Gastroesophageal sphincter (tissue), 4 donors: ENCODE measurements around the gene SCRN2. TPM values are rescaled to one million over a fixed set of nuclear protein-coding genes. Genes with fewer than 3 reads are reported as not detected.

Experiments
- ATAC-seq: fragments of 150-250 bp; one replicate; pipeline ENCODE4 v1.9.1; 2016; ENCODE audit warnings: mild to moderate bottlenecking, moderate library complexity
- H3K27ac ChIP-seq, 4 donors: fragments of 200-600 bp; sonication (generic) in 3 of 4; 1 replicate in 3 of 4; 2 replicates in 1 of 4; pipeline ENCODE4 v1.5.1; 2016 to 2019
- H3K27me3 ChIP-seq: fragments of 200-600 bp; sonication (generic); one replicate; pipeline ENCODE4 v1.5.1; 2019
- H3K36me3 ChIP-seq, 2 donors: fragments of 200-600 bp; sonication (generic); one replicate each; pipeline ENCODE4 v1.5.1; 2019; ENCODE audit warnings: control low read depth in 1 of 2
- H3K4me1 ChIP-seq, 3 donors: fragments of 200-600 bp; sonication (generic); 1 replicate in 2 of 3; 2 replicates in 1 of 3; pipeline ENCODE4 v1.5.1; 2016 to 2019; ENCODE audit warnings: control low read depth in 2 of 3
- H3K4me3 ChIP-seq, 2 donors: fragments of 200-600 bp; sonication (generic); one replicate each; pipeline ENCODE4 v1.5.1; 2019; ENCODE audit warnings: mild to moderate bottlenecking in 1 of 2, moderate library complexity in 1 of 2
- H3K9me3 ChIP-seq, 3 donors: fragments of 200-600 bp; sonication (generic); one replicate each; pipeline ENCODE4 v1.5.1; 2017 to 2019; ENCODE audit warnings: control low read depth in 2 of 3
- EP300 ChIP-seq: sonication (generic); formaldehyde crosslinking; IDR thresholded peaks from one replicate; pipeline ENCODE4 v1.6.1; 2017; ENCODE audit warnings: antibody characterized with exemption, mild to moderate bottlenecking
- POLR2A ChIP-seq, 2 donors: fragments of 450-650 bp; IDR thresholded peaks; one replicate each; pipeline ENCODE4 v1.6.1; 2017; ENCODE audit warnings: antibody characterized with exemption in 2 of 2, mild to moderate bottlenecking in 2 of 2, moderate library complexity in 1 of 2
- POLR2AphosphoS5 ChIP-seq: sonication (generic); formaldehyde crosslinking; IDR thresholded peaks from one replicate; pipeline ENCODE4 v1.6.1; 2017; ENCODE audit warnings: antibody characterized with exemption
- WGBS, 2 donors: methylation state at CpG; one replicate each; pipeline ENCODE4 v1.1.5; 2018; ENCODE audit warnings: low coverage in 1 of 2; 5-methylcytosine and 5-hydroxymethylcytosine counted together
- total RNA-seq, 4 donors: library from RNA; depleted of rRNA; stranded (reverse); fragments of >200 nt; gene quantifications; one replicate each; pipeline ENCODE4 v1.1.0, GENCODE V29; 2016
- TF ChIP-seq, protein P1 (sequence below), 4 experiments: fragments of 200-600 bp in 2 of 4; fragments of 450-650 bp in 2 of 4; sonication (generic) in 1 of 4; IDR thresholded peaks; one replicate each; pipeline ENCODE4 v1.5.1; 2017 to 2019; ENCODE audit warnings: antibody characterized with exemption in 4 of 4, mild to moderate bottlenecking in 2 of 4, moderate library complexity in 2 of 4

SCRN2 gene
- total RNA-seq, 4 donors from 2014 or later = 17.4 to 28.9 (median 21.8) TPM

DNA sequence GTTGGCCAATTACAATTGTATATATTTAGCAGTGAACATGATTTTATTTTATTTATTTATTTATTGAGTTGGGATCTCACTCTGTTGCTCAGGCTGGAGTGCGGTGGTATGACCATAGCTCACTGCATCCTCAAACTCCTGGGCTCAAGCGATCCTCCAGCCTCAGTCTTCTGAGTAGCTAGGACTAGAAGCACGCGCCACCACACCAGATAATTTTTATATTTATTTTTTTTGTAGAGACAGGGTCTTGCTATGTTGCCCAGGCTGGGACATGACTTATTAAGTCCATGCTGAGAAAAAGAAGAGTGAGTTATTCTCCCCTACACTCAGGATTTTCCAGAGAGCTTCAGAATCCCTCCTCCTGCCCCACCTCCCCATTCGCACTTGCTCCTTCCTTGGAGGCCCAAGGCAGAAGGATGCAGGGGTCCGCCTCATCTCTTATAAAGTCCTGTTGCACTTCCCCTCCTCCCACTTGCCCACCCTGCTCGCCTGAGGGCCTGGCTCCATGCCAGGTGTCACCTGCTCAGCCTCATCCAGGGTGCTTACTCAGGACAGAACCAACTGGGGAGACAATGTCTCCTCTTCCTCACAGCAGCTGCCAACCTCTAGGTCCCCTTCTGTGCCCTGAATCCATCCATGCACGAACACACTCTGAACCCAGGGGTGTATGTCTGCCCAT is 38.8 kb upstream of the SCRN2 start:
- H3K4me1 ChIP-seq = no peaks in the 10 kb centered on the region
- H3K4me3 ChIP-seq = no peak overlapping the region
- H3K36me3 ChIP-seq = no peaks in the 10 kb centered on the region
- TF ChIP-seq EP300 (no peak), POLR2AphosphoS5 (no peak), POLR2A (IDR thresholded peaks at IDR 0.05) (no peak)
- TF ChIP-seq, protein P1, sequence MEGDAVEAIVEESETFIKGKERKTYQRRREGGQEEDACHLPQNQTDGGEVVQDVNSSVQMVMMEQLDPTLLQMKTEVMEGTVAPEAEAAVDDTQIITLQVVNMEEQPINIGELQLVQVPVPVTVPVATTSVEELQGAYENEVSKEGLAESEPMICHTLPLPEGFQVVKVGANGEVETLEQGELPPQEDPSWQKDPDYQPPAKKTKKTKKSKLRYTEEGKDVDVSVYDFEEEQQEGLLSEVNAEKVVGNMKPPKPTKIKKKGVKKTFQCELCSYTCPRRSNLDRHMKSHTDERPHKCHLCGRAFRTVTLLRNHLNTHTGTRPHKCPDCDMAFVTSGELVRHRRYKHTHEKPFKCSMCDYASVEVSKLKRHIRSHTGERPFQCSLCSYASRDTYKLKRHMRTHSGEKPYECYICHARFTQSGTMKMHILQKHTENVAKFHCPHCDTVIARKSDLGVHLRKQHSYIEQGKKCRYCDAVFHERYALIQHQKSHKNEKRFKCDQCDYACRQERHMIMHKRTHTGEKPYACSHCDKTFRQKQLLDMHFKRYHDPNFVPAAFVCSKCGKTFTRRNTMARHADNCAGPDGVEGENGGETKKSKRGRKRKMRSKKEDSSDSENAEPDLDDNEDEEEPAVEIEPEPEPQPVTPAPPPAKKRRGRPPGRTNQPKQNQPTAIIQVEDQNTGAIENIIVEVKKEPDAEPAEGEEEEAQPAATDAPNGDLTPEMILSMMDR (IDR thresholded peaks at IDR 0.05) = no peak
- ATAC-seq = no peak
- H3K27ac ChIP-seq = no peak overlapping the region
- H3K27me3 ChIP-seq = peaks cover 67% of the 10 kb centered on the region
- H3K9me3 ChIP-seq = no peaks in the 10 kb centered on the region
- 72 to 86% methylated on average over 3 to 7 of the region's 8 CpGs for WGBS, 2 donors

DNA sequence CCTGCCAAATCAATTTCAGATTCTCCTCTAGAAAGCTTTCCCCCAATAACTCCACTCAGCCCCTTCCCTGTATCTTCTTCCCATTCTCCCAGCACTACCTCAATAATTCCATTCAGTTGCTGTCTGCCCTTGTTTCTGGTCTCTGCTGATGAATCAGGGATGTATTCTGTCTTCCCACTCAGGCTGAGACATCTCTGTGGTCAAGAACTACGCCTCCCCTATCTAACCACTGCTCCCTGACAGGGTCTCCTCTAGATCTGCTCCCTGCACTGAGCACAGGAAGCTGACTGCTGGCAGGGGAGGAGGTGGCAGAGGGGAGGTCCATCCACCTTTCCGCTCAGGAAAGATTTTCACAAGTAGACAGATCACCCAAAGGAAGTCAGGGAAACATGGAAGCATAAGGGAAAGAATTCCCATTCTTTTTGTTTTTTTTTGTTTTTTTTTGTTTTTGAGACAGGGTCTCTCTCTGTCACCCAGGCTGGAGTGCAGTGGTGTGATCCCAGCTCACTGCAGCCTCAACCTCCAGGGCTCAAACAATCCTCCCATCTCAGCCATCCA is 38.0 kb upstream of the SCRN2 start:
- H3K4me3 ChIP-seq = no peak overlapping the region
- ATAC-seq = no peak
- H3K36me3 ChIP-seq = no peaks in the 10 kb centered on the region
- H3K27ac ChIP-seq = no peak overlapping the region
- H3K4me1 ChIP-seq = no peaks in the 10 kb centered on the region
- H3K9me3 ChIP-seq = no peaks in the 10 kb centered on the region
- H3K27me3 ChIP-seq = peaks cover 68% of the 10 kb centered on the region
- 51% methylated on average over 2 of the region's 2 CpGs; no CpG with 5 or more reads in 1 of the 2 donors for WGBS, 2 donors
- TF ChIP-seq POLR2AphosphoS5 (no peak), POLR2A (IDR thresholded peaks at IDR 0.05) (no peak), EP300 (no peak)
- TF ChIP-seq, protein P1 (IDR thresholded peaks at IDR 0.05) = no peak

DNA sequence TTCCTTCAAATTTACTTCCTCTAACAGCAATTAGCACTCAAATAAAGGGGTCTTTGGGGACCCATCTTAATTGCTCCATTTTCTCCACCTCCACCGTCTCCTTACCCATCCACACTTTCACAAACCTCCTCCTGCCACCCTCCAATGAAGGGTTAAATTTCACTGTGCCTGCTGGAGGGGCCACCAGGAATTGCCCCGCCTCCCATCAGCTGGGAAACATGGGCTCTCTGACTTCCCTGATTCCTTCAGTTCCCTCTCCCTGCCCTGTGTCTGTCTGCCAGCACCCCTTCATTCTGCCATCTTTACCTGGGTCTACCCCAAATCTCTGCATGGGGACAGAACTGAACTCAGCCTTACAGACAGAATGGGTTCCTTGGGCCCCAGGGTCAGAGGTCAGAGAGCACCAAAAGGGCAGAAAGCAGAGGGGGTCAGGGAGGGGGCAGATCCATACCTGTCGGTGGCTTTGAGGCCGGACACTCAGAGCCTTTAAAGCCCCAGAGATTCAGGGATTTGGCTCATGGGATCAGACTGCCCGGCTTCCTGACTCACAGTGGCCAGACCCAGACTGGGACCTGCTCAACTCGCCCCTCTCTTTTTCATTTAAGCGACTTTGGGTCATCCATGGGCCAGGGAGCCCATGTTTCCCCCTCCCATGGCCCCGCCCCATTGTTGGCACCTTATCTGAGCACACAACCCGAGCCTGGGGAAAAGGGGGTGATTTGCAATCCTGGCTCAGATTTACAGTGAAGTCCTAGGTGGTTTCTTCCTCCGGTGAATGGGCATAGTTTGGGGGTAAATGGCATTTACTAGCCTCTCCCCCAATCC is 37.3 kb upstream of the SCRN2 start:
- no peak for ATAC-seq
- H3K36me3 ChIP-seq = no peaks in the 10 kb centered on the region
- no peak for TF ChIP-seq POLR2A (IDR thresholded peaks at IDR 0.05)
- TF ChIP-seq POLR2AphosphoS5 = no peak
- TF ChIP-seq EP300 = no peak
- TF ChIP-seq, protein P1 (IDR thresholded peaks at IDR 0.05) = no peak
- WGBS, 2 donors = 36 to 50% methylated on average over 5 to 6 of the region's 10 CpGs
- H3K4me3 ChIP-seq = no peak overlapping the region
- no peak overlapping the region for H3K27ac ChIP-seq
- no peaks in the 10 kb centered on the region for H3K4me1 ChIP-seq
- no peaks in the 10 kb centered on the region for H3K9me3 ChIP-seq
- H3K27me3 ChIP-seq = peaks cover 68% of the 10 kb centered on the region

DNA sequence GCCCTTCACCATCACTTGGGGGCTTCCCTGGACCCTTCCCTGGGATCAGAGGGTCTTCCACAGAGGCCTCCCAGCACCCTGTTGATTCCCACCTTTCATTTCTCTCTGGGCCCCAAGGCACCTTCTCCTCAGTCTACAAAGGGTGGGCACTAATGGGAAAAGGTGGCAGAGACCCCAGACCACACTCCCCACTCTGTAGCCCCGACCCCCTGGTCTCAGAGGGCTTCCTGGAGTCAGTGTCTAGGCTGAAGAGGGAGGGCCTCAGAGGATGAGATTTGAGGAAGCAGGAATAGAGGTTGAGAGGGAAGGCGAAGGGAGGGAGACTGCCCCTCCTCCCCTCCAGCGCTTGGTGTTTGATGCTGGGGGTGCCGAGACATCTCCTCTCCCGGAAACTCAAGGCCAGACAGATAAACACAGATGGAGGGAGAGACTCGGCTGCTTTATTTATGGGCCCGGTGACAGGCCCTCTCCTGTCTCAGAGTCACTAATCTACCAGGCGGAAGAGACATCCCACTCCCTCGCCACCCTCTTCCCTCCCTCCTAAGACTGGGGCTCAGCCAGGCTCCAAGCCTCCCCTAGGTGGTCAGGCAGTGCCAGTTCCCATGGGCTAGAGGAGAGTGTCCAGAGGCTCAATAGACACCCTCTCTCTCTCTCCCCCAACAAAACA is 36.4 kb upstream of the SCRN2 start:
- Histone ChIP-seq H3K4me3 (no peak overlapping the region), H3K4me1 (peaks cover 0 to 3% (median 0%) of the 10 kb centered on the region in 3 donors), H3K36me3 (no peaks in the 10 kb centered on the region), H3K27me3 (peaks cover 77% of the 10 kb centered on the region), H3K9me3 (no peaks in the 10 kb centered on the region), H3K27ac (no peak overlapping the region)
- TF ChIP-seq POLR2A (IDR thresholded peaks at IDR 0.05) = no peak
- no peak for TF ChIP-seq POLR2AphosphoS5
- TF ChIP-seq, protein P1 (IDR thresholded peaks at IDR 0.05) = no peak
- TF ChIP-seq EP300 = no peak
- 30 to 70% methylated on average over 2 to 8 of the region's 9 CpGs for WGBS, 2 donors
- no peak for ATAC-seq
